Measurements from ENCODE around the gene SMIM13.

SMIM13 gene

DNA sequence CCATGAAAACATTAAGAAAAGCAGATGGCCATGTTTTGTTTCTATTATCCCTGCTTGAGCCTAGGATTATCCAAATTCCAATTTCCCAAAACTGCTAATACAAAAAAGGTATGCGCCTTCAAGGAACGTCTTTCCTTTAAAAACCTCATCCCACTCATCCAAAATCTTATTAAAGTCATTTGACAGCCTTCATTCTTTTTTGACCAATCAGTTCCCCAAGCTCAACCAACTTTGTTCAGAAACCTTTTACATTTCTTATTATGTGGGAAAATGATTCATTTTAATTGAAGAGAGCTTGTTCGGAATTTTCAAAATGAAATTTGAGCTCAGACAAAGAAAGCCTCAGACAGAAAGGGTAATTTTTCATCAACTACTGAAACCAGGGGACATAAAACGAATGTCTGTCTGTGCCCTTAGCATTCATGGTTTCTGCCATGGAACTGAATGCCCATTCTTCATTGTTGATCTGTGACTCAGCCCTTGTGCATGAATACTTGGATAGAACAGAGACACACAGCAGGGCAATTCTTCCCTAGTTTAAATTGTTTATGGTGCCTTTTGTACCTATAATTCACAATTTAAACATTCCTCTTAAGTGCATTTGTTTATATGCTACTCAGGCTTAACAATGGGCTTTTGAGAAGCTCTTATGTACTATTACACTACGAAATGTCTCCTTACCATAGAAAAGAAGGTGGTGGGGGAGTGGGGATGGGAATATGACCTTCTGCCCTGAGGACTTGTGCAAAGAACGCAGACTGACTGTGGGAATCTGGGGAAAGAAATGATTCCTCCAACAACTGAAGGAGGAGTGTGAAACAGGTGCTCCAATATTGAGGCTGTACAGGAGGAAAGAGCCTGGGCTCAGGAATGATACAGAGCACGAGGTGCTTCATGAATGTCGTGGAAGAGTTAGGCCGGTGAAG, 67.7 kb downstream of the SMIM13 start:
- DNase-seq, result no peak

DNA sequence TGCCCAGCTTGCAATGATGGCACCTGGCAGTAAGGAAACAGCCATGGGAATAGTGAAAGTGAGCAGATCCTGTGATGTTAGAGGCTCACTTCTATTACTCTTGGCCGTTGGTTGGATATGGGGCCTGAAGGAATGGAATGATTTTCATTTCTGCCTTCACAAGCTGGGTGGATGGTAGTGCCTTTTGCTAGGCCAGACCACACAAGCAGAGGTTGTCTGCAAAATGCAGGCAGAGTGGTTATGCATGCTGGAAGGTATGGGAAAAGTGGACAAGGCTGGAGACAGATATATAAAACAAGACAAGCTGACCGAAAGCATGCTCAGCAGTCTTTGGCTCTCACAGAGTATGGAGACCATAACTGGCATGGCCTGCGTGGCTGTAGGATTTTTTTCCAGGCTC, 68.6 kb downstream of the SMIM13 start:
- no peak for DNase-seq

DNA sequence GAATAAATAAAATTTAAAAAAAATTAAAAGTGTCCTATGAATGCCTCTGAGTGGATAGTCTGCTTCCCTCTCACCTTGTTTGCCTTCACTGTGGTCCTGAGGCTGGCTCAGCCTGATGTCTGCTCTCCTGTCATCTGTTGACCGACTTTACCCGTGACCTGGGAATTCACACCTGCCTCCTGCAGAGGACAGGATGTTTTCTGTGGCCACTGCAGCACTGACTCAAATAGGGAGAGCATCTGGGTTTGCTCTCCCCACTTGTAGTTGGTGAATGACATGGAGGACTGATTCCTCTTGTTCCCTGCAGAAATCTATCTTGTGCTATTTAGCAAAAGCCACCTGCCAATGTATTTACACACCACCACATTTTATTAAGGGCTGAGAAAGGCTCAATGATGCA, 70.3 kb downstream of the SMIM13 start:
- no peak for DNase-seq

DNA sequence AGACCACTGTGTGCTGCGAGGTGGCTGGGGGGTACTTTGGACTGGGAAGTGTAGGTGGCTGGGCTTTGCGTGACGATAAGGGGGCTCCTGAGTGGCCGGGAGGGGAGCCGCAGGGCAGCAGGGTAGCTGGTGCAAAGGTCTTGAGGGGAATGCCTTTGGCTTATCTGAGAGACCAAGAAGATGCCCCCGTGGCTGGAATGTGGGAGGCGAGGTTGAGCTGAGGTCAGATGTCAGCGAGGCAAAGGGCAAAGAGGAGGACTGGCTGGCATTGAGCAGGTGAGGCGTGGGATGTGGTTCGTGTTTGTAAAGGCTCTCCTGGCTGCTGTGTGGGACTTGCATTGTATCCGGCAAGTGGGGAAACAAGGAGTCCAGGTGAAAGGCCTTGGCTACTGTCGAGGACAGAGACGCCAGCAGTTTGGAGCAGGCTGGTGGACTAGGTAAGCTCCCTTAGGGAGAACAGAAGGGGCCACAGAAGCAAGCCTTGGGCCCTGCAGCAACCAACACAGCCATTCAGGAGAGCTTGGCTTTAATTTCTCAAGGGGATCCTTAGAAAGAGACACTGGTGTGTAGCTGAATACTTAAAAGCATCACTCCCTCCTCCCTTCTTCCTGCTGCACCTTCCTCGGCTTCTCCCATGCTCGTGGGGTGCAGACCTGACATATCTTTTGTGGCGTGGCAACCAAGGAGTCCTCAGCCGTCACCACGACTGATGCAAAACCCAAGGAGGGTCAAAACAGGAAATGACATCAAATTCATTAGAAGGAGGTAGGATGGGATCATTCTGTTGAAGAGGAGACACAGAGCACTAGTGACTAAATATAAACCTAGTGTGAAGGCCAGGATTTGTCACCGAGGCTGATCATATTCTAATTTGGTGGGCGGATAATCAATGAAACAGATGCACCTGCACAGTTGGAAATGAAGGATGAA, 71.3 kb downstream of the SMIM13 start:
- no peak for DNase-seq

DNA sequence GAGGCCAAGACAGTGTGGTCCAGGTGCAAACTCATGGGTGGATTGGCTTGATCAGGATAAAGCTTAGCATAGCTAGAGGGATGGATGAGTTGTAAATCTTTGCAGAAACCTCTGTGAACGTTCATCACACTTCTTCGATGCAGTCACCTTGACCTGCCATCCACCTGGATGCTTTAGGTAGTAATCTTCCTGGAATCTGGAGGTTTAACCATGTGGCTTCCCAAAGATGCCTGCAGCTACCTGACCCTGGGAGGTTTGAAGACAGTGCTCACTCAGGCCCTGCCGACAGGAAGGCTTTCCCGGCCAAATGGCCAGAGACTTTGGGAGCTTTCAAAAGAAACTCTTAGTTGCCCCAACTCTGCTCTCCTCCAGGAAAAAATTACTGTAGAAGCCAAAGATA, 73.3 kb downstream of the SMIM13 start:
- no peak for DNase-seq

DNA sequence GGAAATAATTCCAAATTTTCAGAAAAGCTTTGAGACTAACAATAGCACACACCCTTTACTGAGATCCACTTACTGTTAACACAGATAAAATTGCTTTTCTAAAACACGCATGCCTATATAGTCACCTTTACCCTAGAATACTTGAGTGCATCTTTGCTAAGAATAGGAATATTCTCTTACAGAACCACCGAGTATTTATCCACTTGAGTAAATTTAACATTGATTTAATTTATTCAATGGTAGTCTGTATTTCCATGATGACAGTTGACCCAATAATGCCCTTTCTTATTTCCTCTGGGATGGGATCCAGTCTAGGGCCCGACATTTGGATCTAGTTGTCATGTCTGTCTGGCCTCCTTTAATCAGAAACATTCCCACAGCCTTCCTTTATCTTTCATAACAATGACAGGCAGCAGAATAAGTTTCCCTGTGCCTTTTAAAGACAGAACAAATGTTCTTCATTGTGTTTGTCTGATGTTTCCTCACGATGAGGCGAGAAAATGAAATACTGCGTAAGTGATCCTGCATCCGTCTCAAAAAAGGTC, 74.5 kb downstream of the SMIM13 start:
- no peak for DNase-seq

DNA sequence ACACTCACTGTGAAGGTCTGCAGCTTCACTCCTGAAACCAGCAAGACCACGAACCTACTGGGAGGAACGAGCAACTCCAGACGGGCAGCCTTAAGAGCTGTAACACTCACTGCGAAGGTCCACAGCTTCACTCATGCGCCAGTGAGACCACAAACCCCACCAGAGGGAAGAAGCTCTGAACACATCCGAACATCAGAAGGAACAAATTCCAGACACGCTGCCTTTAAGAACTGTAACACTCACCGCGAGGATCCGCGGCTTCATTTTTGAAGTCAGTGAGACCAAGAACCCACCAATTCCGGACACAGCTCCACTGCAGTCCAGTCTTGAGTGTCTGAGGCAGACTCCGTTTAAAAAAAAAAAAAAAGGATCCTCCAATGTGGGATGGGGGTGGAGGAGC, 78.3 kb downstream of the SMIM13 start:
- no peak for DNase-seq

DNA sequence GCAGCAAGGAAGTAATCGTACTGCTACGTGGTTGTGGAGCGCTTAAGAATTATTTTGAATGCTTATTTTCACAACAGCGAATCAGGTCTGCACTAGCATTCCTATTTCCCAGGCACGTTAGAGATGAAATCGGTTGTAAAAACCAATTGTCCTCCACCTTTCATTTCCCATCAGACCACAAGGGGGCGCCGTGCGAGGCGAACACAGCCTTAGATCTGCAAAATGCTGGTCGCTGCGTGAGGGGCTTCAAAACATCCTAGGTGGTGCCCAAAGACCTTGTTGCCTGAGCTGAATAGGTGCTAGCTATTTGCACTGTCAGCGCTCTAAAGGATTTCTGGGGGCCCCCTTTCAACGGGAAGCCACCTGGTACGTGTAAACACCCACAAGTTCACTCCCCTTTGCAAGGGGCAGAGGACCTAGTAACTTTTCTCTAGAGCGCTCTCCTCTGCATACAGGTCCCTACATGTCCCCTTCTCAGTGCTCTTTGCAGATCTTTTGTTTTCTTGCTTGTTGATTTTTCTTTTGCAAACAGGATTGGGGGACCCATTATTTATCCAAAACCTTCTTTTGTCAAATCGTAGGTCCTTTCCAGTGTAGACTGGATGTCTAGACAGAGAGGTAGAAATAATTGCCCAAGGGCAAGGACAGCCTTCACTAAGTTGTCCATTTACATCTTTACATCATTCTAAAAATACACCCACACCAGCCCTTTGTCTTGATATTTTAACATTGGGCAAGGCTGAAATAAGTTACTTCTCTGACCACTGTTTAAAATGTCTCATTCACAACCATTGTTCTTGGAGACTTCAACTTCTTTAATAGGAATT, 79.1 kb downstream of the SMIM13 start:
- peak; percentile 80 for DNase-seq

DNA sequence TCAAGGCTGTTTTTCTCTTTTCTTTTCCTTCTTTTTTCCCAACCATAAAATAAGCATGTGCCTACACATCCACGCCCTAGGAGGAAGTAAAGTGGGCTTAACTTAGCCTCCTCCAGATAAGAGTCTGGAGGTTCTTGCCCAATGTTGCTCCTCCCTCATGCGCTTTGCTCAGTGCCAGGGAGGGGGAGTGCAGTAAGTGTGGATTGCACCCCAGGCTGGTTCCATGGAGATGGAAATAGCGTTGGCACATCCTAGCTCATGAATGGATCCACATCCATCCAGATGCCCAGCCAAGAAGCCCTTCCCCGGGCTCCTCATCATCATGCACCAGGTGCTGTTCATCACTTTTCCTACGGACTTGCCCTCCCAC, 80.6 kb downstream of the SMIM13 start:
- DNase-seq, result no peak

DNA sequence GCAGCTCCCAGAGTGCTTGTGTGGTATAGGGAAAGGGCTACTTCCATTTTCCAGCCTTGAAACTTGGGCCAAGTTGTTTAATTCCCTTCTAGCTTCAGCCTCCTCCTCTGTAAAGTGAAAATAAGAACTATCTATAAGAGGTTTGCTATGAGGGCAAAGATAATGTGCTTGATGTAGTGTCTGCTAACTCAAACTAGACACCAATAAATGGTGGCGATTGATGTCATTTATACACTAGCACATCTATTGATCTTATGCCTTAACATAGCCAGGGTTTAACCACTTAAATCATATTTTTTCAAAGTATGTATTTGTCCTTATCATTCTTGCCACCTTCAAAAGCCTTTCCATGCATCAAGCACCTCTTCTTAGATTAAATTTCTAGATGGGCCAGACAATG, 83.6 kb downstream of the SMIM13 start:
- DNase-seq, result no peak

DNA sequence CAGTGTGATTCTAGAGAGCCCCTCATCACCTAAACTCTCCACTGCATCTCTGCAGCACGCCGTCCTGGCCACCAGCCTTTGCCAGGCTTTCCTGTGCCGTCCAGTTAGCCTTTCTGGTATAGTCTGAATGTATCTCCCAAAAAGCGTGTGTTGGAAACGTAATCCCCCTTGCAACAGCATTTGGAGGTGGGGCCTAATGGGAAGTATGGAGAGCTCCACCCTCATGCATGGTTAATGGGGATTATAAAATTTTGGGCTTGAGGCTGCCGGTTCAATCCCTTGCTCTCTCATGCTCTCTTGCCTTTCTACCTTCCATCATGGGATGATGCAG, 85.4 kb downstream of the SMIM13 start:
- DNase-seq, result no peak

DNA sequence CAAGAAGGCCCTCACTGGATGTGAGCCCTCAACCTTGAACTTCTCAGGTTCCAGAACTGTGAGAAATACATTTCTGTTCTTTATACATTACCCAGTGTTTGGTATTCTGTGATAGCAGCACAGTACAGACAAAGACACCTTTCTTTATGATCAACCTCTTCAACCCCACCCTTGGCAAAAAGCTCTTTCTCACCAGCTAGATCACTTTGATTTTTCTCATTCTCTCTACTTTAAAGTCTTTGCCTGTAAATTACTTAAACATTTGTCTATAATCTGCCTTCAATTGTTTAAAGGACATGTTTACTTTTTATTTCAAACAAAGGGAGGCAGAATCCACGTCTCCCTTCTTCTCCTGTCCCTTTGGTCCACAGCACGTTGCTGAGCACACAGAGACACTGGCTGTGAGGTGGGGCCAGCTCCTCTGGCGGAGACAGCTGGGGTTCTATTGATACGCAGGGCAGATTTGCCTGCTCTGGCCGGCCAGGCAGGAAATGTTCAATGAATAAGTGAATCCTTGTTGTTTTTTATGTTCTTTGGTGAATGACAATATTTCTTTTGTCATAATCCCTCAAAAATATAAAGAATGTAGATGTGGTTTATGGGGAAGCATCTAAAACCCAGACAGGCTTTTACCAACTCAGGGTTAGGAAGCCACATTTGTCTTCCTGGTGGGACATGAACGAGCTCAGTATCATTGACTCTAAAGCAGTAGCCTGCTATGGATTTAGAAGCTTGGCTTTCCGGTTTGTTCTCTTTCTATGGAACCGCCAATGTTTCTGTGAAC, 86.0 kb downstream of the SMIM13 start:
- DNase-seq, result no peak

DNA sequence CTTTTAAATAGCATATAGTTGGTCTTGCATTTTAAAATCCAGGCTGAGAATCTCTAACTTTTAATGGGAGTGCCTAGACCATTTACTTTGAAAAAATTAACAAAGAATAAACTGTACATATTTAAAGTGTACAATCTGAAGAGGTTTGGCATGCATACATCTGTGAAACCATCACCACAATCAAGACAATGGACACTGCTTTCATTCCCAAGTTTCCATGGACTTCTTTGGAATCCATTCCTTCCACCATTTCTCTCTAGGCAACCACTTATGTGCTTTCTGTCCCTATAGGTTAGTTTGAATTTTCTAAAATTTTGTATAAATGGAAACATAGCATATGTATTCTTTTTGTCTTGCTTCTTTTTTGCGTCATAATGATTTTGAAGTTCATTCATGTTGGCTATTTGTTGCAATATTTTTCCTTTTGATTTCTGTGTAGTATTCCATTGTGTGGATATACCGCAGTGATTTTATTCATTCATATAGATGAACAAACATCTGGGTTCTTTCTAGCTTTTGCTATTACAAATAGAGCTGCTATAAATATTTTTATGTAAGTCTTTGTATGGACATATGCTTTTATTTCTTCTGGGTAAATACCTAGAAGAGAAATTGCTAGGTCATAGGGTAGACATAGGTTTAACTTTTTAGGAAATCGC, 88.0 kb downstream of the SMIM13 start:
- no peak for DNase-seq

DNA sequence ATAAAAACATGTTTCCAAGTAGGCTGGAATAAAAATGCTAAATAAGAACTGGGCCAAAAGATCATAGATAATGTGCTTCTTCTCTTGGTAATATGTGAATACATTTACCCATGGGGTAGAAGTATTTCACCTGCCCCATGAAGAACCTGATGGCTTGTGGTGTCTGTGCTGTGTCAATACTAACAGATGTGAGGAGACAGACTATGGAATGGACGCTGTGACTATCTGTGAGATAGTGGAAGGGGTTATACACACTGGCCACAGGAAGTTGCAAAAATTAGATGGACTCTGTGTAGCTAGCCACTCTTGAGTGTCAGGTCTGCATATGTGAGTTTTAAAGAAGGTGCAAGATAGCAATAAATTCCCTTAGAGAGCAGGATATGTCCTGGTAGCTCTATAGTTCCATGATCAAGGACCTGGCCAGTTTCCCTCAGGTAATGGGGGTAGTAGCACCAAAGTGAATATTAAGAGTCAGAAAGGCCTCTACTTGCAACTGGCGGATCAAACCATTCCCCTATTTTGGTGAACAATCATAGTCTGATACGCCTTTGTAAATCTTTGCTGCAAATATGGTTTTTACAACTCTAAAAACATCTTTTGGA, 90.2 kb downstream of the SMIM13 start:
- no peak for DNase-seq

DNA sequence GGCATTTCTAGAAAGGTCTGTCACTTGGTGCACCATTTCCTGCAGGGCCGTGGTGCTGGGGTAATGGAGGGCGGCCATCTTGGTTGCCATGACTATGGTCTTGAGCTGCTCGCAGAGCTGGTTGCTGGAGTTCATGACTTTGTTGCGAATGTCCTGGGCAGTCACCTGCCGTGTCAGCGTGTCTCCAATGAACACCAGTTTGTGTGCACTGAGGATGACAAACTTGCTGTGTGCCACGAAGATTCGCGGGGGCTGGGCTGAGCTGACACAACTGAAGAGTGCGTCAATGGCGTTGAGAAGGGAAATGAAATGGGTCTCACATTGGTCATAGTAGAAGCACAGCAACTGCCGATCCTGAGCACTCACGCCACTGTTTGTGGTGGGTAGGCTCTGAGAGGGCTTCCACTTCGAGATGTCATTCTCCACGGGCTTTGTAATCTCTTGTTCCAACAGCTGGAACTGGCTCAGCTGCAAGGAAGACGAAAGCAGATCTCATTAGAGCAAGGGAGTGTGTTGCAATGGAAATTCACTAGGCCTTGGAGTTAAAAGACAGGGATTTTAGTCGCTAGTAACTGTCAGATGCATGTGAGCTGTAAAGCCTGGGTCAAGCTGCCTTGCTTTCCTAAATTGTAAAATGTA, 91.7 kb downstream of the SMIM13 start:
- DNase-seq, result no peak

DNA sequence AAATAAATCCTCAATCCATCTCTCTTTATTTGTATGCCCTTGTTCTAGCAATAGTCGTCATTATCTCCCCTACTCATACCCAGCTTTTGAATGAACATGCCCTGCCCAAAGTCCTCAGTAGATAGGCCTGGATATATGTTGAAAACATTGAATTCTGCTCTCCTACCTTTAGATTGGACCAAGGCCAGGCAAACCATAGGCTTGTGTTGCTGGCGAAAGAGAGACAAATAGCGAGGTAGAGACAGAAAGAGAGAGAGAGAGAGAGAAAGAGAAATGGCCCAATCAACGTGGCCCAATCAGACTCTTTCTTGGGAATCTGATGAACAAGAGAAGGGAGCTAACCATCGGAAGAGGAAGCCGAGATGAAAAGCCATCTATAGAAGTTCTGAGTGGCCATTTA, 93.7 kb downstream of the SMIM13 start:
- no peak for DNase-seq
